Spleen (tissue), 7 donors: ENCODE results near the gene ELF5.

Experiments used
- POLR2A ChIP-seq, 3 donors: fragments of 450-650 bp; IDR thresholded peaks; one replicate each; pipeline ENCODE4 v1.5.1; 2017; ENCODE audit warnings: antibody characterized with exemption in 3 of 3, mild to moderate bottlenecking in 1 of 3
- POLR2AphosphoS5 ChIP-seq, 3 donors: sonication (generic); formaldehyde crosslinking; IDR thresholded peaks; one replicate each; pipeline ENCODE4 v1.5.1; 2017; ENCODE audit warnings: antibody characterized with exemption in 3 of 3
- TF ChIP-seq, protein P1 (sequence below), 11 experiments: fragments of 200-600 bp in 7 of 11; fragments of 450-650 bp in 4 of 11; sonication (generic) in 4 of 11; IDR thresholded peaks in 8 of 11; conservative IDR thresholded peaks in 3 of 11; 1 replicate in 7 of 11; 2 replicates in 4 of 11; pipeline versions ENCODE4 v1.4.0 to v1.8.0; 2016 to 2021; ENCODE audit warnings: antibody characterized with exemption in 11 of 11, inconsistent platforms in 4 of 11, mild to moderate bottlenecking in 1 of 11
- donor health status: DM: no; HTN: no; CAD: no; lungs with moderate emphysema.
- donor health status: DM: no; HTN: no; CAD: no.
- donor health status: DM: no; HTN: no; CAD: no.

DNA sequence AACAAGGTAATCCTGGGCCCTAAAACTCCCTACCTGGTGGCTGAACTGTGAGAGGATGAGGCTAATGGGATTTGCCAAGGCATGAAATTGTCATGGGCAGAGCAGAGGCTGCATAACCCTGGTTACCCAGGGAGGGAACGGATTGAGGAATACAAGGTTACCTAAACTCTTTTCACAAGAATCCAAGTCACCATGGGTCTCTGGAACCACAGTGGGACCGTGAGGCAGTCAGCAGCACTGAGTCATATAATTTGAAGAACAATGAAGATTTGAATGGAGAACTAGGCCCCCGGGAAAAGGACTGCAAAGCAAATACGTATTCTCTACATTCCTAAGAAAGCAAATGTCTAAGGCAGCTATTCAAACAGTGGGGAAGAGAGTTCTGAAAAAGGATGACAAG is 55.1 kb downstream of the ELF5 start:
- TF ChIP-seq POLR2AphosphoS5 (IDR thresholded peaks at IDR 0.05), result no peak
- TF ChIP-seq, protein P1, sequence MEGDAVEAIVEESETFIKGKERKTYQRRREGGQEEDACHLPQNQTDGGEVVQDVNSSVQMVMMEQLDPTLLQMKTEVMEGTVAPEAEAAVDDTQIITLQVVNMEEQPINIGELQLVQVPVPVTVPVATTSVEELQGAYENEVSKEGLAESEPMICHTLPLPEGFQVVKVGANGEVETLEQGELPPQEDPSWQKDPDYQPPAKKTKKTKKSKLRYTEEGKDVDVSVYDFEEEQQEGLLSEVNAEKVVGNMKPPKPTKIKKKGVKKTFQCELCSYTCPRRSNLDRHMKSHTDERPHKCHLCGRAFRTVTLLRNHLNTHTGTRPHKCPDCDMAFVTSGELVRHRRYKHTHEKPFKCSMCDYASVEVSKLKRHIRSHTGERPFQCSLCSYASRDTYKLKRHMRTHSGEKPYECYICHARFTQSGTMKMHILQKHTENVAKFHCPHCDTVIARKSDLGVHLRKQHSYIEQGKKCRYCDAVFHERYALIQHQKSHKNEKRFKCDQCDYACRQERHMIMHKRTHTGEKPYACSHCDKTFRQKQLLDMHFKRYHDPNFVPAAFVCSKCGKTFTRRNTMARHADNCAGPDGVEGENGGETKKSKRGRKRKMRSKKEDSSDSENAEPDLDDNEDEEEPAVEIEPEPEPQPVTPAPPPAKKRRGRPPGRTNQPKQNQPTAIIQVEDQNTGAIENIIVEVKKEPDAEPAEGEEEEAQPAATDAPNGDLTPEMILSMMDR (IDR thresholded peaks at IDR 0.05 in 8 of 11, conservative IDR thresholded peaks at IDR 0.05 in 3 of 11), result no peak
- TF ChIP-seq POLR2A (IDR thresholded peaks at IDR 0.05), result no peak
